Prostate gland (tissue), 2 donors: Measurements from ENCODE around the gene RAB3IL1.

ENCODE experiments used
- CTCF ChIP-seq, 4 experiments: fragments of 200-600 bp in 2 of 4; fragments of 450-650 bp in 2 of 4; sonication (generic) in 2 of 4; IDR thresholded peaks; 1 replicate in 3 of 4; 2 replicates in 1 of 4; pipeline ENCODE4 v1.5.1; 2016 to 2019; ENCODE audit warnings: antibody characterized with exemption in 4 of 4, mild to moderate bottlenecking in 2 of 4, moderate library complexity in 2 of 4
- POLR2A ChIP-seq: fragments of 450-650 bp; IDR thresholded peaks from one replicate; pipeline ENCODE4 v1.6.1; 2016; ENCODE audit warnings: antibody characterized with exemption, mild to moderate bottlenecking
- POLR2AphosphoS5 ChIP-seq: sonication (generic); formaldehyde crosslinking; IDR thresholded peaks from one replicate; pipeline ENCODE4 v1.6.1; 2017; ENCODE audit warnings: antibody characterized with exemption

GRCh38 chr11:61868571-61869428 lies 48.6 kb downstream of the RAB3IL1 start:
- TF ChIP-seq POLR2A (no peak), CTCF (IDR thresholded peaks at IDR 0.05) (no peak), POLR2AphosphoS5 (no peak)
